GM20000 (cell line): ENCODE measurements around the gene CXCL5.

Source experiments
- DNase-seq: peaks from one replicate; pipeline ENCODE4 v3.0.0; 2012; ENCODE audit warnings: low spot score
- CTCF ChIP-seq: IDR thresholded peaks from 2 replicates; pipeline ENCODE4 v1.5.1; 2012; ENCODE audit warnings: mild to moderate bottlenecking, control low read depth; ENCODE audit errors: extremely low read depth, missing control alignments

The CXCL5 gene

GRCh38 chr4:74015126-74015780, 16.8 kb upstream of the CXCL5 start:
- no peak for DNase-seq
- TF ChIP-seq CTCF, result no peak

- DNase-seq, result no peak
- no peak for TF ChIP-seq CTCF
These were observed 15.9 kb upstream of the CXCL5 start for GRCh38 chr4:74014332-74014731.

GRCh38 chr4:74013264-74013663, 14.8 kb upstream of the CXCL5 start:
- DNase-seq, result no peak
- TF ChIP-seq CTCF, result no peak

GRCh38 chr4:74012130-74012529, 13.7 kb upstream of the CXCL5 start:
- TF ChIP-seq CTCF, result no peak
- no peak for DNase-seq

GRCh38 chr4:74009307-74009706, 10.8 kb upstream of the CXCL5 start:
- DNase-seq, result no peak
- no peak for TF ChIP-seq CTCF

GRCh38 chr4:74006009-74006476, 7.6 kb upstream of the CXCL5 start:
- no peak for DNase-seq
- no peak for TF ChIP-seq CTCF

GRCh38 chr4:74005528-74005927, 7.1 kb upstream of the CXCL5 start:
- no peak for TF ChIP-seq CTCF
- no peak for DNase-seq
